WTC11 (cell line): Measurements from ENCODE around the gene RSPH1. TPM values are rescaled to one million over a fixed set of nuclear protein-coding genes. Genes with fewer than 3 reads are reported as not detected.
A peak's percentile ranks its signal among the peaks of the same experiment; 100 is the strongest.

Experiments used
- ATAC-seq: fragments of 200-7000 bp; cut with Tn5 transposase; 2 replicates; pipeline ENCODE4 v1.10.0; 2021; ENCODE audit warnings: mild to moderate bottlenecking, moderate library complexity
- CTCF ChIA-PET: fragments of 300-600 bp; sonication (Branson Sonifier 250); formaldehyde crosslinking; loops from one replicate; lab custom pipeline; 2021; ENCODE audit warnings: antibody characterized with exemption; lab: Charles Lee
- POLR2A ChIA-PET: fragments of 350-600 bp; sonication (Branson Sonifier 250); formaldehyde crosslinking; loops from one replicate; lab custom pipeline; 2021; ENCODE audit warnings: antibody characterized with exemption; lab: Charles Lee
- DNase-seq: peaks from one replicate; pipeline ENCODE4 v3.0.0; 2021; ENCODE audit warnings: low spot score
- H3K27ac Mint-ChIP-seq: 2 replicates; pipeline ENCODE4 v1.8.0; 2021; ENCODE audit warnings: mixed read lengths
- H3K27me3 Mint-ChIP-seq: 2 replicates; pipeline ENCODE4 v1.8.0; 2021; ENCODE audit warnings: low read depth, mild to moderate bottlenecking, moderate library complexity, mixed read lengths
- H3K36me3 Mint-ChIP-seq: 2 replicates; pipeline ENCODE4 v1.8.0; 2021; ENCODE audit warnings: mixed read lengths
- H3K4me1 Mint-ChIP-seq: 2 replicates; pipeline ENCODE4 v1.8.0; 2022; ENCODE audit warnings: mixed read lengths
- H3K4me3 Mint-ChIP-seq: 2 replicates; pipeline ENCODE4 v1.8.0; 2021; ENCODE audit warnings: mild to moderate bottlenecking, moderate library complexity, mixed read lengths
- H3K9me3 Mint-ChIP-seq: 2 replicates; pipeline ENCODE4 v1.8.0; 2021; ENCODE audit warnings: mixed read lengths
- ERG ChIP-seq: fragments of 250-450 bp; sonication (Bioruptor Pico); IDR thresholded peaks from 2 replicates; pipeline ENCODE4 v1.8.0; 2021; ENCODE audit warnings: mild to moderate bottlenecking
- ETV6 ChIP-seq: sonication (generic); formaldehyde crosslinking; IDR thresholded peaks from 2 replicates; pipeline ENCODE4 v1.8.1; 2022; ENCODE audit warnings: mild to moderate bottlenecking, missing genetic modification reagents
- NR1H2 ChIP-seq: sonication (generic); formaldehyde crosslinking; IDR thresholded peaks from 2 replicates; pipeline ENCODE4 v1.9.0; 2021; ENCODE audit warnings: mild to moderate bottlenecking, moderate library complexity, missing genetic modification reagents
- PRDM15 ChIP-seq: sonication (generic); formaldehyde crosslinking; IDR thresholded peaks from 2 replicates; pipeline ENCODE4 v1.8.0; 2022; ENCODE audit warnings: missing genetic modification reagents
- SOX15 ChIP-seq: fragments of 250-450 bp; sonication (Bioruptor Pico); IDR thresholded peaks from 2 replicates; pipeline ENCODE4 v1.9.0; 2021; ENCODE audit warnings: mild to moderate bottlenecking
- USF1 ChIP-seq: sonication (generic); formaldehyde crosslinking; IDR thresholded peaks from 2 replicates; pipeline ENCODE4 v1.8.0; 2022; ENCODE audit warnings: mild to moderate bottlenecking, missing genetic modification reagents
- ZBTB43 ChIP-seq: sonication (generic); formaldehyde crosslinking; IDR thresholded peaks from 2 replicates; pipeline ENCODE4 v1.8.1; 2023; ENCODE audit warnings: mild to moderate bottlenecking, missing genetic modification reagents
- ZMAT4 ChIP-seq: fragments of 250-450 bp; sonication (Bioruptor Pico); IDR thresholded peaks from 2 replicates; pipeline ENCODE4 v1.9.0; 2021; ENCODE audit warnings: mild to moderate bottlenecking
- ZNF281 ChIP-seq: sonication (generic); formaldehyde crosslinking; IDR thresholded peaks from 2 replicates; pipeline ENCODE4 v1.8.0; 2023; ENCODE audit warnings: mild to moderate bottlenecking, missing genetic modification reagents
- ZNF532 ChIP-seq: fragments of 250-450 bp; sonication (Bioruptor Pico); IDR thresholded peaks from 2 replicates; pipeline ENCODE4 v1.9.0; 2021; ENCODE audit warnings: mild to moderate bottlenecking, borderline replicate concordance
- total RNA-seq: library from RNA; stranded (reverse); gene quantifications from 3 replicates; pipeline ENCODE4 v1.2.3, GENCODE V29; 2021

The RSPH1 gene
- total RNA-seq, 1 experiment from 2014 or later: 0.11 TPM

GRCh38 chr21:42515708-42516502 lies 19.9 kb upstream of the RSPH1 start:
- POLR2A ChIA-PET: interaction anchor here (0.6 kb wide), 1 partner anchor 65 kb away, joined by 4 read pairs; no protein-coding TSS in a partner anchor
- peaks cover 47% of the 10 kb centered on the region for H3K4me1 Mint-ChIP-seq
- peak overlapping the region; percentile 75; the same call in 1 of the 2 replicates for H3K27ac Mint-ChIP-seq
- H3K9me3 Mint-ChIP-seq: no peaks in the 10 kb centered on the region
- TF ChIP-seq PRDM15 (CRISPR knock-in tag): no peak
- TF ChIP-seq ETV6 (CRISPR knock-in tag): no peak
- TF ChIP-seq ZMAT4 (CRISPR knock-in tag): no peak
- TF ChIP-seq ZBTB43 (CRISPR knock-in tag): no peak
- TF ChIP-seq ZNF532: no peak
- no peak for TF ChIP-seq SOX15 (CRISPR knock-in tag)
- no peak for TF ChIP-seq ERG (CRISPR knock-in tag)
- TF ChIP-seq USF1 (CRISPR knock-in tag): no peak
- no peak for TF ChIP-seq NR1H2 (CRISPR knock-in tag)
- no peak for TF ChIP-seq ZNF281 (CRISPR knock-in tag)
- CTCF ChIA-PET: interaction anchor here (0.6 to 1.2 kb wide), 2 partner anchors 49 to 182 kb away, joined by 3 to 4 read pairs; no protein-coding TSS in a partner anchor
- DNase-seq (no peak), ATAC-seq (no peak; the same call in 1 of the 2 replicates)
- H3K36me3 Mint-ChIP-seq: peaks cover 29% of the 10 kb centered on the region
- H3K27me3 Mint-ChIP-seq: peaks cover 14% of the 10 kb centered on the region
- peak overlapping the region; percentile 71 for H3K4me3 Mint-ChIP-seq
